GM12878 (cell line): ENCODE data around the gene KIFC3. TPM values are rescaled to one million over a fixed set of nuclear protein-coding genes. Genes with fewer than 3 reads are reported as not detected.

ENCODE experiments used
- ATAC-seq: fragments of 200-7000 bp; cut with Tn5 transposase; 3 replicates; pipeline ENCODE4 v1.9.1; 2020; ENCODE audit warnings: mild to moderate bottlenecking, moderate library complexity
- BruUV-seq: library from RNA; stranded (reverse); fragments of 400-500 nt; replicated peaks from 2 replicates; lab custom pipeline; 2021; lab: Mats Ljungman, UMichigan
- CTCF ChIA-PET: fragments of 300-600 bp; sonication (Branson Sonifier 250); formaldehyde crosslinking; extraction: SDS; loops from one replicate; lab custom pipeline; 2021; ENCODE audit warnings: inconsistent platforms; lab: Yijun Ruan, JAX
- POLR2A ChIA-PET: fragments of 350-600 bp; formaldehyde crosslinking; extraction: SDS; loops from one replicate; lab custom pipeline; 2021; ENCODE audit warnings: inconsistent platforms; lab: Charles Lee
- RAD21 ChIA-PET: fragments of 300-600 bp; sonication (Branson Sonifier 250); formaldehyde crosslinking; loops from one replicate; lab custom pipeline; 2023; ENCODE audit warnings: antibody characterized with exemption; ENCODE audit not compliant: unreplicated experiment; lab: Charles Lee
- SMC1A ChIA-PET: fragments of 300-600 bp; sonication (Branson Sonifier 250); formaldehyde crosslinking; loops from one replicate; lab custom pipeline; 2023; ENCODE audit not compliant: unreplicated experiment, uncharacterized antibody; lab: Charles Lee
- DNase-seq: peaks from one replicate; pipeline ENCODE4 v3.0.0-alpha.2; 2011; ENCODE audit warnings: low read depth, low spot score
- FAIRE-seq: peaks from 3 replicates; lab custom pipeline; 2011; peaks lifted over from hg19 to GRCh38; lab: Jason Lieb, UNC
- H2AFZ ChIP-seq: 2 replicates; pipeline ENCODE4 v1.6.0; 2011; ENCODE audit warnings: low read depth, low read length, control low read depth; ENCODE audit not compliant: control insufficient read depth
- H3K27ac ChIP-seq: 2 replicates; pipeline ENCODE4 v1.5.1; 2011; ENCODE audit warnings: control low read depth; ENCODE audit not compliant: control insufficient read depth, insufficient read depth
- H3K27me3 ChIP-seq, 2 experiments: replicated peaks in 1 of 2; 2 replicates each; pipeline versions ENCODE4 v1.6.0 to v1.6.1; 2011; ENCODE audit warnings: low read length in 1 of 2; ENCODE audit not compliant: control insufficient read depth in 2 of 2, insufficient read depth in 2 of 2
- H3K36me3 ChIP-seq, 2 experiments: 2 replicates each; pipeline ENCODE4 v1.5.1; 2011; ENCODE audit warnings: low read length in 1 of 2; ENCODE audit not compliant: control insufficient read depth in 2 of 2, insufficient read depth in 2 of 2
- H3K4me1 ChIP-seq: 2 replicates; pipeline ENCODE4 v1.6.1; 2011; ENCODE audit warnings: mild to moderate bottlenecking, low read length, moderate library complexity, mixed read lengths; ENCODE audit not compliant: control insufficient read depth, insufficient read depth
- H3K4me2 ChIP-seq: 2 replicates; pipeline ENCODE4 v1.6.0; 2011; ENCODE audit warnings: control low read depth; ENCODE audit not compliant: control insufficient read depth, insufficient read depth
- H3K4me3 ChIP-seq: fragments of 200-600 bp; sonication (generic); 2 replicates; pipeline ENCODE4 v1.5.1; 2016
- H3K79me2 ChIP-seq: 2 replicates; pipeline ENCODE4 v1.6.0; 2011; ENCODE audit warnings: low read length; ENCODE audit not compliant: control insufficient read depth, insufficient read depth
- H3K9ac ChIP-seq: 2 replicates; pipeline ENCODE4 v1.8.0; 2011; ENCODE audit warnings: low read length, control low read depth, mixed read lengths; ENCODE audit not compliant: control insufficient read depth, insufficient read depth
- H3K9me3 ChIP-seq: replicated peaks from 3 replicates; pipeline ENCODE4 v1.5.1; 2011; ENCODE audit warnings: mild to moderate bottlenecking, low read length; ENCODE audit not compliant: control insufficient read depth, insufficient read depth
- H4K20me1 ChIP-seq: 2 replicates; pipeline ENCODE4 v1.6.0; 2011; ENCODE audit not compliant: control insufficient read depth, insufficient read depth
- BHLHE40 ChIP-seq, 2 experiments: fragments of 450-650 bp in 1 of 2; IDR thresholded peaks; 2 replicates each; pipeline ENCODE4 v1.6.1; 2011 to 2017; ENCODE audit warnings: low read depth in 2 of 2, borderline replicate concordance in 1 of 2, improper control_type of control experiment in 1 of 2, low read length in 1 of 2, mild to moderate bottlenecking in 1 of 2
- EP300 ChIP-seq, 2 experiments: fragments of 150-350 bp in 1 of 2; IDR thresholded peaks; 2 replicates each; pipeline ENCODE4 v1.6.1; 2011 to 2012; ENCODE audit warnings: low read depth in 2 of 2, low read length in 2 of 2, borderline replicate concordance in 1 of 2, improper control_type of control experiment in 1 of 2, inconsistent platforms in 1 of 2; ENCODE audit not compliant: control insufficient read depth in 1 of 2
- HCFC1 ChIP-seq: fragments of 150-350 bp; IDR thresholded peaks from 2 replicates; pipeline ENCODE4 v1.6.1; 2014; ENCODE audit warnings: low read length
- NR2F1 ChIP-seq: fragments of 450-650 bp; conservative IDR thresholded peaks from 2 replicates; pipeline ENCODE4 v1.6.1; 2017; ENCODE audit warnings: mild to moderate bottlenecking
- RAD21 ChIP-seq: IDR thresholded peaks from 2 replicates; pipeline ENCODE4 v1.6.1; 2011; ENCODE audit warnings: mild to moderate bottlenecking, low read depth, low read length, moderate library complexity; ENCODE audit not compliant: insufficient read depth
- SP1 ChIP-seq: IDR thresholded peaks from one replicate; pipeline ENCODE4 v1.6.1; 2011; ENCODE audit warnings: low read depth, low read length
- SREBF1 ChIP-seq: IDR thresholded peaks from 2 replicates; pipeline ENCODE4 v1.6.1; 2012; ENCODE audit warnings: mild to moderate bottlenecking, low read length
- STAT3 ChIP-seq: IDR thresholded peaks from 2 replicates; pipeline ENCODE4 v1.6.1; 2011; ENCODE audit warnings: low read depth, low read length, improper control_type of control experiment
- YBX1 ChIP-seq: fragments of 450-650 bp; IDR thresholded peaks from 2 replicates; pipeline ENCODE4 v1.6.1; 2016; ENCODE audit warnings: antibody characterized with exemption
- ZNF217 ChIP-seq: fragments of 450-650 bp; IDR thresholded peaks from 2 replicates; pipeline ENCODE4 v1.6.1; 2017; ENCODE audit warnings: antibody characterized with exemption, mild to moderate bottlenecking
- WGBS: methylation state at CpG from one replicate; pipeline ENCODE4 v1.1.6; 2016; ENCODE audit warnings: low lambda C conversion rate; ENCODE audit not compliant: insufficient replicate concordance, insufficient coverage; ENCODE audit errors: missing lambda C conversion rate; 5-methylcytosine and 5-hydroxymethylcytosine counted together
- in situ Hi-C: fragments of 300-500 bp; cut with MboI; formaldehyde crosslinking; loops from 9 replicates; pipeline ENCODE4 v1.14.3; 2018; ENCODE audit warnings: mixed read lengths
- intact Hi-C: fragments of 100-400 bp; cut with micrococcal nuclease; formaldehyde crosslinking; loops from one replicate; pipeline ENCODE4 v1.14.2; 2022; ENCODE audit not compliant: unreplicated experiment
- polyA plus RNA-seq, 11 experiments: library from polyadenylated mRNA; depleted of rRNA in 4 of 11; unstranded in 6 of 11; stranded (reverse) in 5 of 11; fragments of >200 nt; fragmentation: Nextera tagmentation in 4 of 11; fragmentation: Illumina TruSeq in 1 of 11; extraction: Ambion mirVana in 4 of 11; extraction: Trizol in 1 of 11; gene quantifications; 1 replicate in 1 of 11; 2 replicates in 10 of 11; pipeline versions ENCODE4 v1.2.1 to v1.2.3, GENCODE V29; 2011 to 2016; ENCODE audit warnings: inconsistent platforms in 2 of 11, missing spikeins in 2 of 11, low read depth in 1 of 11
- total RNA-seq, 4 experiments: library from RNA; depleted of rRNA in 3 of 4; stranded (reverse); fragments of >200 nt in 3 of 4; fragmentation: Illumina TruSeq in 1 of 4; extraction: Trizol in 1 of 4; gene quantifications; 2 replicates each; pipeline versions ENCODE4 v1.2.1 to v1.2.3, GENCODE V29; 2013 to 2021
- TF ChIP-seq, protein P1 (sequence below): IDR thresholded peaks from 2 replicates; pipeline ENCODE4 v1.6.1; 2011; ENCODE audit warnings: borderline replicate concordance, low read depth, mild to moderate bottlenecking, moderate library complexity, mixed read lengths, low read length; ENCODE audit not compliant: insufficient read depth; ENCODE audit errors: extremely low read length
- TF ChIP-seq, protein P2 (sequence below): IDR thresholded peaks from 2 replicates; pipeline ENCODE4 v1.6.1; 2011; ENCODE audit warnings: low read depth, mild to moderate bottlenecking, low read length, moderate library complexity, borderline replicate concordance; ENCODE audit errors: extremely low read depth

The KIFC3 gene
- total and polyA plus RNA-seq, 10 of the 15 experiments (the other 5 are each of a cell fraction or from before 2014, with no cell fraction given), result 0.22 to 1.3 (median 0.26) TPM; not detected in 3

DNA sequence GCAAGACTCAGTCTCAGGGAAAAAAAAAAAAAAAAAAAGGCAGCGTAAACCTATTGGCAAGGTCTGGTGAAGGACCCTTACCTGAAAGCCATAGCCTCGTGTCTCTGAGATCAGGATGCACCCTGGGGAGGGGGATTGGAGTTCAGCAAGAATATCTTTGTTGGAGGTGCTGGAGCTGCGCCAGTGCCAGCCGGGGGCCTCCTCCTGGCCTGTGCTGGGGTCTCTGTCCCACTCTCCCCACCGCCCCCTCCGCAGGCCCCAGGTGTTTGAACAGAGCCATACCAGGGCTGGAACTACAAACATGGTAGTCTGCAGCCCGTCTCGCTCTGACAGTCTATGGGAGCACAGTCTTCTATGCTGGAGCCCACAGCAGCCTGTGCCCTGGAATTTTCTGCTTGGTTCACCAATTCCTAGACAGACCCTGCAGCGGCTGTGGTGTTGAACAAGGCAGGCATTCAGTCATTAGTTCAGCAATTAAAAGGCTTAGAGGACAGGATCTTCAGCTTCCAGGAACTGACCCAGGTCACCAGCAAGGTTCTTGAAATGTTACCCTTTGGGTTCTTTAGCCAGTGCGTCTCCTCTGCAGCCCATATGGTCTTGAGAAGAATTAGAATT lies 42.2 kb upstream of the KIFC3 start:
- Histone ChIP-seq H3K27ac (no peak overlapping the region), H3K4me2 (no peak overlapping the region), H3K79me2 (no peaks in the 10 kb centered on the region), H3K27me3 (no peaks in the 10 kb centered on the region; a peak in 2 of 4 replicates), H3K9ac (no peak overlapping the region), H3K36me3 (no peaks in the 10 kb centered on the region), H4K20me1 (no peaks in the 10 kb centered on the region), H2AFZ (no peak overlapping the region), H3K4me3 (no peak overlapping the region), H3K4me1 (no peaks in the 10 kb centered on the region), H3K9me3 (no peaks in the 10 kb centered on the region)
- intact Hi-C loops, result no loop called here
- ChIA-PET SMC1A (no interaction called here), RAD21 (no interaction called here), POLR2A (interaction anchor here (0.7 kb wide), 2 partner anchors 485 to 611 kb away, joined by 6 to 8 read pairs; no protein-coding TSS in a partner anchor), CTCF (no interaction called here)
- no peak for DNase-seq
- BruUV-seq, result no TSS peak
- FAIRE-seq, result no peak
- TF ChIP-seq HCFC1, result no peak
- no peak for ATAC-seq
- WGBS, result 27% methylated on average over 8 of the region's 10 CpGs
- in situ Hi-C loops, result no loop called here

DNA sequence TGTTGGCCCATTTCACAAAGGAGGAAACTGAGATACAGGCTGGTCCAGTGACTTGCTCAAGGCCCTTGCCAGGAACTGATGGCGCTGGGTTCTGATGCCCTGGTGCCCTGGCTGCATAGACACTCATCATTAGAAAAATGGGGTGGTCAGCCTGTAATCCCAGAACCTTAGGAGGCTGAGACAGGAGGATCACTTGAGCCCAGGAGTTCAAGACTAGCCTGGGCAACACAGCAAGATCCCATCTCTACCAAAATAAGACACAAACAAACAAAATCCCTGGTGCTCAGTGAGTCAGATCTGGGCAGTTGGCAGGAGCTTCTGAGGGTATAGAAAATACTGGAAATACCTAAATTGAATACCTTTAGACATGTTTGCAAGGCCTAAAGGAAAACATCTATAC lies 41.1 kb upstream of the KIFC3 start:
- DNase-seq, result no peak
- no peak for ATAC-seq
- RAD21 ChIA-PET, result no interaction called here
- SMC1A ChIA-PET, result no interaction called here
- H3K27ac ChIP-seq, result no peak overlapping the region
- no peaks in the 10 kb centered on the region for H3K4me1 ChIP-seq
- FAIRE-seq, result no peak
- H3K27me3 ChIP-seq, result no peaks in the 10 kb centered on the region
- CTCF ChIA-PET, result no interaction called here
- no peaks in the 10 kb centered on the region for H3K36me3 ChIP-seq
- H3K79me2 ChIP-seq, result no peaks in the 10 kb centered on the region
- TF ChIP-seq YBX1, result no peak
- TF ChIP-seq, protein P1, sequence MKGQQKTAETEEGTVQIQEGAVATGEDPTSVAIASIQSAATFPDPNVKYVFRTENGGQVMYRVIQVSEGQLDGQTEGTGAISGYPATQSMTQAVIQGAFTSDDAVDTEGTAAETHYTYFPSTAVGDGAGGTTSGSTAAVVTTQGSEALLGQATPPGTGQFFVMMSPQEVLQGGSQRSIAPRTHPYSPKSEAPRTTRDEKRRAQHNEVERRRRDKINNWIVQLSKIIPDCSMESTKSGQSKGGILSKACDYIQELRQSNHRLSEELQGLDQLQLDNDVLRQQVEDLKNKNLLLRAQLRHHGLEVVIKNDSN, result no peak
- TF ChIP-seq RAD21, result no peak
- no peak for TF ChIP-seq SP1
- no peak for TF ChIP-seq BHLHE40 (IDR thresholded peaks at IDR 0.05; ENCODE audit: borderline replicate concordance in 1 of 2, low read depth in 2 of 2, low read length in 1 of 2)
- TF ChIP-seq EP300 (IDR thresholded peaks at IDR 0.05; ENCODE audit: borderline replicate concordance in 1 of 2, control insufficient read depth in 1 of 2, low read depth in 2 of 2, low read length in 2 of 2), result no peak
- TF ChIP-seq SREBF1, result no peak
- TF ChIP-seq STAT3, result no peak
- no peak for TF ChIP-seq NR2F1
- TF ChIP-seq, protein P2, sequence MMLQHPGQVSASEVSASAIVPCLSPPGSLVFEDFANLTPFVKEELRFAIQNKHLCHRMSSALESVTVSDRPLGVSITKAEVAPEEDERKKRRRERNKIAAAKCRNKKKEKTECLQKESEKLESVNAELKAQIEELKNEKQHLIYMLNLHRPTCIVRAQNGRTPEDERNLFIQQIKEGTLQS, result no peak
- TF ChIP-seq ZNF217, result no peak
- H2AFZ ChIP-seq, result no peak overlapping the region
- H3K4me3 ChIP-seq, result no peak overlapping the region
- in situ Hi-C loops (no loop called here), intact Hi-C loops (no loop called here)
- no peak overlapping the region for H3K9ac ChIP-seq
- BruUV-seq, result no TSS peak
- H3K4me2 ChIP-seq, result no peak overlapping the region
- H4K20me1 ChIP-seq, result no peaks in the 10 kb centered on the region
- 82% methylated on average over 1 of the region's 1 CpG for WGBS
- no peaks in the 10 kb centered on the region for H3K9me3 ChIP-seq
- POLR2A ChIA-PET, result no interaction called here
